Nephron (organoid): ENCODE data around the gene S100A9.

Source experiments
- H3K27ac Mint-ChIP-seq, 3 experiments: 2 replicates each; pipeline ENCODE4 v1.8.0; 2020; ENCODE audit warnings: mixed read lengths in 3 of 3, mild to moderate bottlenecking in 2 of 3, moderate library complexity in 1 of 3
- H3K27me3 Mint-ChIP-seq: 2 replicates; pipeline ENCODE4 v1.8.0; 2021; ENCODE audit warnings: low read depth, mild to moderate bottlenecking, moderate library complexity, mixed read lengths
- H3K36me3 Mint-ChIP-seq: 2 replicates; pipeline ENCODE4 v1.8.0; 2020; ENCODE audit warnings: low read depth, mixed read lengths
- H3K4me1 Mint-ChIP-seq: 2 replicates; pipeline ENCODE4 v1.8.0; 2020; ENCODE audit warnings: mixed read lengths
- H3K4me3 Mint-ChIP-seq, 3 experiments: 2 replicates each; pipeline ENCODE4 v1.8.0; 2020; ENCODE audit warnings: mild to moderate bottlenecking in 3 of 3, mixed read lengths in 3 of 3, moderate library complexity in 2 of 3
- H3K9me3 Mint-ChIP-seq: 2 replicates; pipeline ENCODE4 v1.8.0; 2020; ENCODE audit warnings: mixed read lengths
- TF ChIP-seq, protein P1 (sequence below), 3 experiments: fragments of 200-600 bp; sonication (generic); IDR thresholded peaks; one replicate each; pipeline ENCODE4 v1.5.0; 2021; ENCODE audit warnings: antibody characterized with exemption in 3 of 3; ENCODE audit not compliant: unreplicated experiment in 3 of 3

S100A9 gene

DNA sequence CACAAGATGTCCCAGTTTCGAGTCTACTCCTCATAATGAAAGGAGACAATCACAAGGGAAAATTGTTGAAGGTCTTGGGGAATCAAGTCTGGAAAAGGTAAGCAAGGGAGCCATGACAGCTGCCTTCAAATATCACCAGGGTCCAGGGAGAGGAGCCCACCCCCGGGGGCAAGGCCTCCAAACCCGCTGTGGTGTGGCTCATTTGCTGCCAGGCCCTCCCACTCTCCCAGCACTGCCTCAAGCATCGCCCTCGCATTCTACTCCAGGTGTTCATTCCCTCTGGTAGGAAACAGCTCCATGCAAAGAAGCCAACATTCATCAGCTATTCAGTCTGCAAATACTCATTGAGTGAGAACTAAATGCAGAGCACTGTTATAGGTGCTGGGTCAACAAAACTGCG lies 8.6 kb downstream of the S100A9 start:
- Mint-ChIP-seq H3K27ac (no peak overlapping the region), H3K9me3 (no peaks in the 10 kb centered on the region), H3K27me3 (peaks cover 11% of the 10 kb centered on the region), H3K36me3 (no peaks in the 10 kb centered on the region), H3K4me3 (no peak overlapping the region), H3K4me1 (no peaks in the 10 kb centered on the region)
- TF ChIP-seq, protein P1, sequence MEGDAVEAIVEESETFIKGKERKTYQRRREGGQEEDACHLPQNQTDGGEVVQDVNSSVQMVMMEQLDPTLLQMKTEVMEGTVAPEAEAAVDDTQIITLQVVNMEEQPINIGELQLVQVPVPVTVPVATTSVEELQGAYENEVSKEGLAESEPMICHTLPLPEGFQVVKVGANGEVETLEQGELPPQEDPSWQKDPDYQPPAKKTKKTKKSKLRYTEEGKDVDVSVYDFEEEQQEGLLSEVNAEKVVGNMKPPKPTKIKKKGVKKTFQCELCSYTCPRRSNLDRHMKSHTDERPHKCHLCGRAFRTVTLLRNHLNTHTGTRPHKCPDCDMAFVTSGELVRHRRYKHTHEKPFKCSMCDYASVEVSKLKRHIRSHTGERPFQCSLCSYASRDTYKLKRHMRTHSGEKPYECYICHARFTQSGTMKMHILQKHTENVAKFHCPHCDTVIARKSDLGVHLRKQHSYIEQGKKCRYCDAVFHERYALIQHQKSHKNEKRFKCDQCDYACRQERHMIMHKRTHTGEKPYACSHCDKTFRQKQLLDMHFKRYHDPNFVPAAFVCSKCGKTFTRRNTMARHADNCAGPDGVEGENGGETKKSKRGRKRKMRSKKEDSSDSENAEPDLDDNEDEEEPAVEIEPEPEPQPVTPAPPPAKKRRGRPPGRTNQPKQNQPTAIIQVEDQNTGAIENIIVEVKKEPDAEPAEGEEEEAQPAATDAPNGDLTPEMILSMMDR (IDR thresholded peaks at IDR 0.05; ENCODE audit: unreplicated experiment in 3 of 3) = no peak

DNA sequence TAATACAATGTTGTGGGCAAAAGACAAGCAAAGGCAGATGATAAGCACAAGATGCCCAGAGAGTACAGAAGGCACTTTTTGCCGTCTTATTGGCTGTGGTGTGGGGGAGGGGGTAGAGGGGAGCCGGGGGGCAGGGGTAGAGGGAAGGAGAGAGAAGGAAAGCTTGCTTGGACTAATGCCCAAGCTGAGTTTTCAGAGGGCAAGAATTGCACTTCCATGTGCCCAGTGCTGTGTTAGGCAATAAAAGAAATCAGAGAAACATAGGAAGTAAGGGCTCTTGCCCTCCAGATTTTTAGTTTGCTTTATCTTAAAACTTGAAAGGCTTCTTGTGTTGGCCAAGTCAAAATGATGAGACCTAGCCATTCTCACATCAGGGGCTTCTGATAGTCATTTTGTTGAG lies 9.4 kb downstream of the S100A9 start:
- H3K36me3 Mint-ChIP-seq = no peaks in the 10 kb centered on the region
- TF ChIP-seq, protein P1 (IDR thresholded peaks at IDR 0.05; ENCODE audit: unreplicated experiment in 3 of 3) = no peak
- H3K27me3 Mint-ChIP-seq = peaks cover 16% of the 10 kb centered on the region
- H3K27ac Mint-ChIP-seq = no peak overlapping the region
- H3K9me3 Mint-ChIP-seq = no peaks in the 10 kb centered on the region
- no peak overlapping the region for H3K4me3 Mint-ChIP-seq
- no peaks in the 10 kb centered on the region for H3K4me1 Mint-ChIP-seq

DNA sequence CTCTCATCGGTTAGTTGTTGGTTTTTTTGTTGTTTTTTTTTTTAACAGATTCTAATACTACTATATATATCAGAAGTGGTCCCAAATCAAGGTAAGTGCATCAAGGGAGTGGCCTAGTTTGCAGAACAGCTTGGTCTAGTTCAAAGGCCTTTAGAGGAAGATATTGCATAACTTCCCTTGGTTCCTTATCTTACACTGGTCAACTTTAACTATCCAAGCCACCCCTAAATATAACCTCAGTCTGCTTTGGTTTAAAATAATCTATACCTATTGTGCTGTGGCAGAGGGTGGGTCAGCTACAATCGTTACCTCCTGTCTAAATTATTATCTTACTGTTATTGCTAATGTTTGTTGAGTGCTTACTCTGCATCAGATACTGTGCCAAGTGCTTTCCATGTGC lies 10.8 kb downstream of the S100A9 start:
- Mint-ChIP-seq H3K4me3 (no peak overlapping the region), H3K4me1 (no peaks in the 10 kb centered on the region), H3K27me3 (peaks cover 16% of the 10 kb centered on the region), H3K36me3 (no peaks in the 10 kb centered on the region), H3K9me3 (no peaks in the 10 kb centered on the region), H3K27ac (no peak overlapping the region)
- TF ChIP-seq, protein P1 (IDR thresholded peaks at IDR 0.05; ENCODE audit: unreplicated experiment in 3 of 3) = no peak

DNA sequence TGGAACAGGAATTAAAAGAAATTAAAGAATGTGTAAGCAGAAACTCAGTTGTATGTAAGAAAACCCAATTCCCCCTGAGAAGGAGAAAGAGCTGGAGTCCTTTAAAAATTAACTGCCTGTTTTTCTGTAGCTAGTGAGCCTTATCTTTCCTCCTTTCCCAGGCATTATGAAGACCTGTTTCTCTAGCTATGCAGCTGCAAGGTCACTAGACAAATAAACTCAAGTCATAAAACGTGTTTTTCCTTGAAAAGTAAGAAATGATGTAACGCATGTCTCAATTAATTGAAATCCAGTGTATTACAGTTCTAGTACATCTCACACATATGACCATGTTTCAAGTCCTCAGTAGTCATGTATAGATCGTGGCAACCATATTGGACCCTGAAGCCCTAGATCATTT lies 12.5 kb downstream of the S100A9 start:
- no peaks in the 10 kb centered on the region for H3K4me1 Mint-ChIP-seq
- H3K4me3 Mint-ChIP-seq = no peak overlapping the region
- H3K27ac Mint-ChIP-seq = peak overlapping the region; percentile 84 to 90 (median 86)
- TF ChIP-seq, protein P1 (IDR thresholded peaks at IDR 0.05; ENCODE audit: unreplicated experiment in 3 of 3) = no peak
- H3K27me3 Mint-ChIP-seq = peaks cover 18% of the 10 kb centered on the region
- H3K9me3 Mint-ChIP-seq = no peaks in the 10 kb centered on the region
- no peaks in the 10 kb centered on the region for H3K36me3 Mint-ChIP-seq

DNA sequence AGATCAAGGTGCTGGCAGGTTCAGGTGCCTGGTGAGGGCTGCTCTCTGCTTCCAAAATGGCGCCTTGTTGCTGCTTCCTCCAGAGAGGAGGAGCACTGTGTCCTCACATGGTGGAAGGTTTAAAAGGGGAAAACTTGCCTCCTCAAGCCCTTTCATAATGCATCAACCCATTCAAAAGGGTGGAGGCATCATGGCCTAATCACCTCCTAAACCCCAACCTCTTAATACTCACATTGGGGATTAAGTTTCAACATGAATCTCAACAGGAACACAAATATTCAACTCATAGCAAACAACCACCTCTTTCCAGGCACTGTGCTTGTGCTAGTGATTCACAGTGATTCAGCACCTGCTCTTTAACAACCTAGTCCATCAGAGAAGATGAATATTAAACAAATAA lies 13.6 kb downstream of the S100A9 start:
- TF ChIP-seq, protein P1 (IDR thresholded peaks at IDR 0.05; ENCODE audit: unreplicated experiment in 3 of 3) = no peak
- H3K27me3 Mint-ChIP-seq = peaks cover 22% of the 10 kb centered on the region
- H3K4me3 Mint-ChIP-seq = no peak overlapping the region
- no peak overlapping the region for H3K27ac Mint-ChIP-seq
- no peaks in the 10 kb centered on the region for H3K9me3 Mint-ChIP-seq
- no peaks in the 10 kb centered on the region for H3K36me3 Mint-ChIP-seq
- H3K4me1 Mint-ChIP-seq = no peaks in the 10 kb centered on the region

DNA sequence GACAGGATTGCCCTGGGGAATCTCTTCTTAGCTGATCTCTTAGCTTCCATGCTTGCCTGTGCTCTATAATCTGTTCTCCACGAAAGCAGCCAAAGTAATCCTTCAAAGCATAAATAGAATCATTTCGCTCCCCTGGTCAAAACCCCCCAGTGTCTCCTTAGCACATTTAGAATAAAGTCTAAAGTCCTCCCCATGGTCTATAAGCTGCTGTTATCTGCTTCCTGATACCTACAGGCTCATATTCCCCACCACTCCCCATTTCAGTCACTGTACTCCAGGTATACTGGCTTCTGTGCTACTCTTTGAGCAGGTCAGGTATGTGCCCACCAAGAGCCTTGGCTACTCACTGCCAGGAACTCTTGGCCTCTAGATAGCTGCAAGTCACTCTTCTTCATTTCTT lies 14.9 kb downstream of the S100A9 start:
- no peak overlapping the region for H3K4me3 Mint-ChIP-seq
- TF ChIP-seq, protein P1 (IDR thresholded peaks at IDR 0.05; ENCODE audit: unreplicated experiment in 3 of 3) = no peak
- peaks cover 21% of the 10 kb centered on the region for H3K27me3 Mint-ChIP-seq
- no peaks in the 10 kb centered on the region for H3K9me3 Mint-ChIP-seq
- no peak overlapping the region for H3K27ac Mint-ChIP-seq
- no peaks in the 10 kb centered on the region for H3K4me1 Mint-ChIP-seq
- no peaks in the 10 kb centered on the region for H3K36me3 Mint-ChIP-seq
